NCI-H510A (cell line): ENCODE data around the gene WDR20.

ENCODE experiments used
- DNase-seq: peaks from one replicate; lab custom pipeline; 2025; lab: John Stamatoyannopoulos, UW

Gene WDR20

GRCh38 chr14:102218688-102219087 is 79.0 kb downstream of the WDR20 start:
- no peak for DNase-seq

GRCh38 chr14:102219316-102219715 is 79.6 kb downstream of the WDR20 start:
- no peak for DNase-seq

- DNase-seq = no peak
These were observed 80.3 kb downstream of the WDR20 start for GRCh38 chr14:102220031-102220430.

DNA sequence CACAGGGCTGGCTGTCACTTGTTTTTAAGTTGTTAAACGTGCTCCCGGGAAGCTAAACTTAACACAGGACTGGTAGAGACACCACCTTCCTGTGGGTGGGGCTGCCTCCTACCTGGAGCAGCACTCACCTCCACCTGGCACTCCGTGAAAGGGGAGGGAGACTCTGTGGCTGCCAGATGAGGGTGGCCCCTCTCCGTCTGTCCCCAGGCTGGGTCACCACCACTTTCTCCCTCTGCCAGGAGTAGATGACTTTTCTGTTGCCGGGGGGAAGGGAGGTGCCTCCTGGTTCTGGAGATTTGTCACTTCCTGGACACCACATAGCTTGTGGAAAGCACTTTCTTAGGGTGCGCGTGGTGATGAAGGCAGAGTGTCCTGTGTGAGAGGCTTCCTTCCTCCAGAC is 81.3 kb downstream of the WDR20 start:
- DNase-seq = no peak

GRCh38 chr14:102222009-102222575 is 82.4 kb downstream of the WDR20 start:
- DNase-seq = no peak

DNA sequence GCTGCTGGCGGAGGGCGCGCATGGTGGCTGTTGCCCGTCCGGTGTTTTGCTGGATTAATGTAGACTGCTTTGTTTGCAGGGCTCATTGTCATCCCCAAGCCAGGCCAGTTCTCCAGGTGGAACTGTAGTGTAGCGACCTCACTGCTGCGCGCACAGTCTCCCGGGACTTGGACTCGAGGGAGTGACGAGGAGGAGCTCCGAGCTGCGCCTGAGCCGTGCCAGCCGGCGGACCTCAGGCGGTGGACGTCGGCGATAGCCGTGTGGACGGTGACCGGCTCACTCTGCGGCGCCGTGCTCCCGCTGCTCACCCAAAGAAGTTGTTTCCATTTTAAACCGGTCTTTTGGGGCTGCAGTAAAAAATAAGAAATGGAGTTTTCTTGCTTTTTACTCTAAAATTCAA is 83.1 kb downstream of the WDR20 start:
- DNase-seq = no peak

DNA sequence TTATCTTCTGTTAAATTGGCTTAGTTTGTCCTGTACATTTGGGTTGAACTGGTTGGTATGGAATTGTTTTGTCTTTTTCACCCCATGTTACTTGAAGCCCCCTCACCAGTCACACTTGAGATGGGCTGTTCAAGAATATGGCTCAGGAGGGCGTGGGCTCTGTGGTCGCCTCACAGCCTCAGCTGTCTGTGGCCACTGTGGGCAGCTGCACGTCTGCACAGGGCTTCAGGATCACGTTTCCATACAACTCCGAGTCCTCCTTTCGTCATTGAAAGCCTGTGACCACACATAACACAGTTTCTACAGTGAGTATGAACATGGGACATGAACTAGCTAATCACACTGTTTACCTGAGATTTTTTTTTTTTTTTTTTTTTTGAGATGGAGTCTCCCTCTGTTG is 84.0 kb downstream of the WDR20 start:
- DNase-seq = no peak

DNA sequence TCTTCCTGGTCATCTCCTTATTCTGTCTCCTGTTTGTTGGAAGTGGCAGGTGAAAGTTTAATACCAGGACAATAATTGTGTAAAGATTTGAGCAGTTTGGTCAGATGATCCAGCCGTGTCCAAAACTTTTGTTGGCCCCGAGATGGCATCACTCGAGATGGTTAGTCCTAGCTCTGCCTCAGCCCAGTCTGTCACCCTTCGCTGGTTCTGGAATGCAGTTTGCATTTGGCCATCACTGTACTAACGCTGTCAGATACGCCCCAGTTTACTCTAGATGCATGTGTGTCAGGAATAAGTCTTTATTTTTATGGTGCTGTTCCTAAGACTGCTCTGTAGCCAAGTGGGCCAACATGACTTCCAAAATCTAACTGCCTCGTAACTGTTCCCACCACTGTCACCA is 85.7 kb downstream of the WDR20 start:
- DNase-seq = no peak

- DNase-seq = no peak
These were observed 86.2 kb downstream of the WDR20 start for GRCh38 chr14:102225936-102226335.

GRCh38 chr14:102226356-102227125 is 86.8 kb downstream of the WDR20 start:
- no peak for DNase-seq

GRCh38 chr14:102227184-102227964 is 87.7 kb downstream of the WDR20 start:
- DNase-seq = no peak

- DNase-seq = no peak
These were observed 89.5 kb downstream of the WDR20 start for GRCh38 chr14:102229071-102229738.

GRCh38 chr14:102229739-102230092 is 90.0 kb downstream of the WDR20 start:
- DNase-seq = no peak

GRCh38 chr14:102230481-102231210 is 90.9 kb downstream of the WDR20 start:
- no peak for DNase-seq

- no peak for DNase-seq
These were observed 92.0 kb downstream of the WDR20 start for GRCh38 chr14:102231476-102232347.

DNA sequence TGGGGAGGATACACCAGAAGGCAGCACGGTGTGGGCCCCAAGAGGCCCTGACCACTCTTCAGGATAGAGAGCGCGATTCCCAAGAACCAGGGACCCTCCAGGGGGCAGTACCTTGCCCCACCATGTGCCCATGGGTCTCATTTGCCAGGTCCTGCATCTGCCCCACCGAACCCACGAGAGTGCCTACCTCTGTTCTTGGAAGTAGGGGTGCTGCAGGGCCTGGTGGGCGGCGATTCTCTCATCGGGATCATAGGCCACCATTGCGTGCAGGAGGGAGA is 92.6 kb downstream of the WDR20 start:
- no peak for DNase-seq

DNA sequence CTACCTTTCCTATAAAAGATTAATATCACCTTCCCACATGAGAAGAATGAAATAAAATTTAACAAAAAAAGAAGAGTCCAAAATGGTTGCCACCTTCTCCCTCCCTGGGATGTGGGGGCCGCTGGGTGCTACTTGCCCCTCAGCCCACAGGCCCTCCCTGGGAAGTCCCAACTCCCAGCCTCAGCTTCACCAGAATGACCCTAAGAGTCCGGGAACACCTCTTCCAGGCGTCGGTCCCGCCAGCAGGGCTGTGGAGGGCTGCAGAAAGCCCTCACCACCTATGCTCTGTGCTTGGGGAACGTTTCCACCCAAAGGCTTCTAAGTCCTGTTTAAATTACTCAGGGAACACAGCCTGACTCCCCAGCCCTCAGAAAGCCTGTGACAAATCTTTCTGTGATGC is 93.4 kb downstream of the WDR20 start:
- no peak for DNase-seq

DNA sequence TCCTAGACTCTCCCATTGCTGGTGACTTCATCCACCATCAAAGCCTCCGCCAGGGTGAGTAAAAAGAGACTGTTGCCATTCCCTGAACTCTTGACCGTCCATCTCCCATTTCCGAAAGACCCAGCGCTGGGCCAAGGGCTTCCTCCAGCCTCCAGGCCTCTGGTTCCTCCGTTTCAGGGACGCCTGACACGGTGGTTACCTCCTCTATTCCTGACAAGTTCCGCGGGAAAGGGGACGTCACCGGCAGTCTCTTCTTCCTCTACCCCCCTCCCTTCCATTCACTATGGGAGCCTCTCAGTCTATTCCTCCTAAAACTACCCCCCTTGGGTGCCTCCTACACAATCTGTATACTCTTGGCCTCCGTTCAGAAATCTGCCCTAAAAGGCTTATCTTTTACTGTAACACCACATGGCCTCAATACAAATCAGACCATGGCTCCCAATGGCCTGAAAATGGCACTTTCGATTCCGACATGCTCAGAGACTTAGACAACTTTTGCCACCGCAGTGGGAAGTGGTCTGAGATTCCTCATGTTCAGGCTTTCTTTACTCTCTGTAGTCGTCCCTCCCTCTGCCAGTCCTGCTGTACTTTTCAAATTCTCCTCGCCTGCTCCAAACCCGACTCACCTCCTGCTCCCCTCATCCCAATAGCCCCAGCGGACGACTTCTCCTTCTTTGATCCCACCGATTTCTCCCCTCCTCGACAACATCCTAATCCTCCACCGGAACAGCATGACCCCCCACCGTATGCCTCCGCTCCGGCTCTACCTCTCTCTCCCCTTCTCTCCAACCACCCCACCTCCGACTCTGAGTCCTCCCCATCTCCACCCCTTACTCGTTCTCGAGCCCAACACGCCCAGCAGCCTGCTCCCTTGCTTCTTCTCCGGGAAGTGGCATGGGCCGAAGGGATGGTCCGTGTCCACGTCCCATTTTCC is 94.9 kb downstream of the WDR20 start:
- no peak for DNase-seq

- DNase-seq = peak; percentile 60
These were observed 95.7 kb downstream of the WDR20 start for GRCh38 chr14:102235275-102235897.

DNA sequence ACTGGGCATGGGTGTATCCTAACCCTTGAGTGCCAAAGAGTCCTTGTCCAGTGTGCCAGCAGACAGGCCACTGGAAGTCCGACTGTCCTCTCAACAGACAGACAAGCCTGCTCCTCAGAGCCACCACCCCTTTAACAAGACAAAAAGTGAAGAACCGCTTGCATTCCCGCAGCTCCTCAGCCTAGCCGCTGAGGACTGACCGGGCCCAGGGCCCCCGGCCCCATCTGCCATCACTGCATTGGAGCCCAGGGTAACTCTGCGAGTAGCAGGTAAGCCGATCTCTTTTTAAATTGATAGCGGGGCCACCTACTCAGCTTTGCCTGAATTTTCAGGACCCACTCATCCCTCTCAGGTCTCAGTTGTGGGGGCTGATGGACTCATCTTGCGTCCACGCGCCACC is 96.3 kb downstream of the WDR20 start:
- DNase-seq = no peak
